ENCODE data around the gene UST. TPM values are rescaled to one million over a fixed set of nuclear protein-coding genes. Genes with fewer than 3 reads are reported as not detected.

UST gene
- total and polyA plus RNA-seq, 2 of the 8 experiments (the other 6 are each of a cell fraction or from before 2014, with no cell fraction given) = 13.5 to 34.5 TPM

DNA sequence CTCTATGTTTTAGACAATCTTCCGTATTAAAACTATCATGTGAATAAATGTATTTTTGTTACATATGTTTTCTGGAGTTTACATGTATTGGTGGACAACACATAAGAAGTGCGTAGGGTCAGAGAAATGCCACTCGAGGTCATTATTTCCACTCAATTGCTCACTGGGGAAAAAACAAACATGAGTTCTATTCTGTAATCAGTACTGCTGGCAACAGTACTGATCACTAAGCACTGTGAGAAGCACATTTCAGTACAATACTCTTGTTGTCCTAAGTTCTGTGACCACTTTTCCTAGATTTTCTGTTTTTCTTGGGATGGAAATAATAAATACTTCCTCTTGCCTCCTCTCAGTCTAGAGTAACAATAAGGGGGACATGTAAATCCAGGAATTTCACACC lies 44.5 kb downstream of the UST start:
- no peaks in the 10 kb centered on the region for H3K27me3 ChIP-seq (replicated peaks in 1 of 4; ENCODE audit: control insufficient read depth in 3 of 4, extremely low read depth in 1 of 4, insufficient read depth in 3 of 4, low read length in 3 of 4)
- peaks cover 0 to 8% (median 1%) of the 10 kb centered on the region in 4 experiments; a peak in 3 of 7 replicates for H3K4me1 ChIP-seq (replicated peaks in 1 of 4; ENCODE audit: control insufficient read depth in 3 of 4, insufficient read depth in 4 of 4, low read length in 3 of 4)
- H4K8ac ChIP-seq (ENCODE audit: extremely low read depth, insufficient read depth, low read length) = no peak overlapping the region
- no peak overlapping the region for H3K9ac ChIP-seq (replicated peaks in 1 of 4; ENCODE audit: extremely low read depth in 1 of 4, low read depth in 3 of 4, low read length in 3 of 4)
- peaks cover 15 to 99% of the 10 kb centered on the region in 2 experiments for H3K79me2 ChIP-seq (ENCODE audit: control insufficient read depth in 1 of 2, insufficient read depth in 2 of 2, low read length in 2 of 2)
- no peak overlapping the region for H2BK5ac ChIP-seq (ENCODE audit: low read depth, low read length)
- peaks cover 5 to 17% of the 10 kb centered on the region in 2 experiments for H4K20me1 ChIP-seq (replicated peaks in 1 of 2; ENCODE audit: control insufficient read depth in 1 of 2, insufficient read depth in 2 of 2, low read length in 2 of 2)
- no peak for DNase-seq (ENCODE audit: low read depth in 1 of 2, low spot score in 2 of 2)
- CTCF ChIA-PET (ENCODE audit: partially characterized antibody) = interaction anchor here (1.1 kb wide), 1 partner anchor 15 kb away, joined by 4 read pairs; no protein-coding TSS in a partner anchor
- no peaks in the 10 kb centered on the region for H3K23me2 ChIP-seq (ENCODE audit: low read depth, low read length)
- no peak overlapping the region for H4K91ac ChIP-seq (replicated peaks; ENCODE audit: insufficient read length, low read length)
- no peak overlapping the region for H3K27ac ChIP-seq (ENCODE audit: low read depth, low read length)
- no peak for FAIRE-seq
- H3K56ac ChIP-seq (replicated peaks; ENCODE audit: insufficient read length, low read depth, low read length) = no peak overlapping the region
- no peak overlapping the region for H3K4me3 ChIP-seq (ENCODE audit: extremely low read depth in 1 of 4, insufficient read depth in 2 of 4, low read depth in 3 of 4, low read length in 4 of 4)
- H2BK12ac ChIP-seq (ENCODE audit: low read depth, low read length) = no peak overlapping the region
- POLR2A ChIA-PET (ENCODE audit: partially characterized antibody) = no interaction called here
- 91% methylated on average over 3 of the region's 3 CpGs; no CpG with 5 or more reads in 1 of the 2 experiments for WGBS, 2 experiments (ENCODE audit: extremely low coverage in 1 of 2, insufficient coverage in 1 of 2, insufficient read length in 1 of 2, insufficient replicate concordance in 2 of 2, low coverage in 1 of 2, low lambda C conversion rate in 2 of 2, missing lambda C conversion rate in 1 of 2)
- no peak for TF ChIP-seq SP1 (IDR thresholded peaks at IDR 0.05; ENCODE audit: low read depth, low read length)
- TF ChIP-seq CHD1 (IDR thresholded peaks at IDR 0.05; ENCODE audit: low read depth, low read length) = no peak
- no peak for TF ChIP-seq EP300 (IDR thresholded peaks at IDR 0.05; ENCODE audit: borderline replicate concordance in 1 of 2, low read depth in 2 of 2, low read length in 2 of 2)
- TF ChIP-seq EZH2 (IDR thresholded peaks at IDR 0.05; ENCODE audit: low read depth, low read length, severe bottlenecking) = no peak
- TF ChIP-seq JUN (IDR thresholded peaks at IDR 0.05; ENCODE audit: low read depth, low read length) = no peak
- TF ChIP-seq SIRT6 (IDR thresholded peaks at IDR 0.05; ENCODE audit: low read length) = no peak
- no peak for TF ChIP-seq HDAC6 (IDR thresholded peaks at IDR 0.05; ENCODE audit: low read depth, low read length)
- TF ChIP-seq SP2 (IDR thresholded peaks at IDR 0.05; ENCODE audit: low read length) = no peak
- TF ChIP-seq SP4 (IDR thresholded peaks at IDR 0.05; ENCODE audit: low read length) = no peak
- no peak for TF ChIP-seq POLR2AphosphoS5 (IDR thresholded peaks at IDR 0.05; ENCODE audit: low read depth, low read length)
- no peak overlapping the region for H2BK20ac ChIP-seq (ENCODE audit: low read length)
- peaks cover 7 to 10% of the 10 kb centered on the region in 2 experiments; a peak in 3 of 4 replicates for H3K9me3 ChIP-seq (ENCODE audit: insufficient read depth in 2 of 2, low read depth in 1 of 2, low read length in 1 of 2)
- H2BK15ac ChIP-seq (ENCODE audit: low read length) = no peak overlapping the region
- H3K36me3 ChIP-seq (ENCODE audit: control insufficient read depth in 2 of 4, insufficient read depth in 4 of 4, low read length in 3 of 4) = peaks cover 0 to 9% (median 0%) of the 10 kb centered on the region in 4 experiments; a peak in 2 of 8 replicates
- no peak overlapping the region for H3K23ac ChIP-seq (ENCODE audit: insufficient read length)
- no peak overlapping the region for H3K4me2 ChIP-seq (ENCODE audit: insufficient read depth in 1 of 2, low read depth in 2 of 2, low read length in 2 of 2)
- no peak overlapping the region for H3K4ac ChIP-seq (replicated peaks; ENCODE audit: insufficient read length, low read depth, low read length)
- no peak overlapping the region for H2AK5ac ChIP-seq (ENCODE audit: low read depth, low read length)
- H4K5ac ChIP-seq (ENCODE audit: insufficient read length, low read depth, low read length) = no peak overlapping the region
- H3K79me1 ChIP-seq (ENCODE audit: low read depth, low read length) = peaks cover 13% of the 10 kb centered on the region
- H3K18ac ChIP-seq (ENCODE audit: extremely low read depth, low read length) = no peak overlapping the region
- no peak overlapping the region for H2AFZ ChIP-seq (ENCODE audit: low read length)
- no peak overlapping the region for H3K14ac ChIP-seq (ENCODE audit: insufficient read length)
- no peak overlapping the region for H2BK120ac ChIP-seq (replicated peaks; ENCODE audit: low read depth, low read length)

Data from H1 (cell line).